H1 (cell line): Measurements from ENCODE around the gene LEMD1. TPM values are rescaled to one million over a fixed set of nuclear protein-coding genes. Genes with fewer than 3 reads are reported as not detected.

Experiments
- ASH2L ChIP-seq: fragments of 200-600, 300-600 bp; sonication (generic); IDR thresholded peaks from one replicate; pipeline ENCODE4 v1.7.1; 2017; ENCODE audit warnings: low read length
- POLR2A ChIP-seq, 2 experiments: IDR thresholded peaks; 1 replicate in 1 of 2; 2 replicates in 1 of 2; pipeline ENCODE4 v1.6.1; 2011; ENCODE audit warnings: low read depth in 2 of 2, low read length in 2 of 2, mild to moderate bottlenecking in 2 of 2; ENCODE audit errors: control extremely low read depth in 1 of 2
- SUZ12 ChIP-seq: fragments of 200-600 bp; sonication (generic); IDR thresholded peaks from 2 replicates; pipeline ENCODE4 v1.6.1; 2012; ENCODE audit warnings: mild to moderate bottlenecking, inconsistent platforms, low read length, moderate library complexity, mixed read lengths
- polyA plus RNA-seq, 7 experiments: library from polyadenylated mRNA; depleted of rRNA in 3 of 7; stranded (reverse) in 5 of 7; unstranded in 2 of 7; fragments of >200 nt in 5 of 7; fragments of 200-250 nt in 2 of 7; gene quantifications; 1 replicate in 5 of 7; 2 replicates in 1 of 7; 4 replicates in 1 of 7; pipeline versions ENCODE4 v1.2.1 to v1.2.3, GENCODE V29; 2011 to 2013; ENCODE audit warnings: missing spikeins in 2 of 7, mixed read lengths in 2 of 7
- total RNA-seq: library from RNA; stranded (reverse); fragmentation: NEBNext Ultra II Directional; extraction: Animal tissue kit (Norgen Biotek cat#: 25700); gene quantifications from 2 replicates; pipeline ENCODE4 v1.2.1, GENCODE V29; 2021

Gene LEMD1
- total and polyA plus RNA-seq, 2 of the 8 experiments (the other 6 are each of a cell fraction or from before 2014, with no cell fraction given): 10.0 to 10.5 TPM

DNA sequence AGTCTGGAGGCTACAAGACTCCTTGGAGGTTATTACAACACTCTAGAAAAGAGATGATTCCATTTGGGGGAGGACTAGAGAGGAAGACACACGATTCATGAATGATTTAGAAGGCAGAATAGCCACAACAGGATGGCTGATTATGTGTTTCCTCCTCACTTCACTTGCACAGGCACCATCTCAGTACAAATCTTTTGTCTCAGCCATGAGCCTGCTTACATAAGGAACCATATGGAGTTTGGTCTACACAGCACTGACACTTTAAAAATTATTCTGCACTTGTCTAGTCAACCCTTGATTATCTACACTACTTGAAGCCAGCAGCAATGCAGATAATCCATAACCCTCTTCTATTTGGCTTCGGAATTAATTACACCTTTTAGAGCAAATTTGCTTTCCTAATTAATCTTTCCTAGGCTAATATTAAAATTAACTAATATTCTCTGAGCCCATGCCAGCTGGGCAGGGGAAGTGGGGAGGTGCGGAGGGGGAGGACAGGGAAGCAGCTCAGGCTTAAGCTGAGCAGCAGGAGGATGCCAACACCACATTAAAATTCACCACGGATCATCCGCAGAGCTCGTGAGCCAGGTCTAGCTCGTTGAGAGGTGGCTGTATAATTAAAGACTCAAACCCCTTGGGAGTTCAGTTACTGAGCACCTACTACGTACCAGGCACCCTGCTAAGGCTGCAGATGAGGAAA lies 3.2 kb upstream of the LEMD1 start (continued):
- TF ChIP-seq ASH2L (no peak), POLR2A (IDR thresholded peaks at IDR 0.05; ENCODE audit: control extremely low read depth in 1 of 2, low read depth in 2 of 2, low read length in 2 of 2) (no peak), SUZ12 (no peak)
